Hematopoietic multipotent progenitor cell treated with erythropoietin and hydrocortisone succinate and interleukin-3 and kit ligand, for 17 days (in vitro differentiated cells): ENCODE measurements around the gene TBCC.
"Not testable (repeated sequence)": the region's sequence is repeated elsewhere in the genome, so short reads cannot be mapped to it uniquely, and the experiment has no call there.

Source experiments
- DNase-seq: peaks from one replicate; pipeline ENCODE4 v3.0.0-alpha.2; 2015; ENCODE audit warnings: low spot score

Gene TBCC

DNA sequence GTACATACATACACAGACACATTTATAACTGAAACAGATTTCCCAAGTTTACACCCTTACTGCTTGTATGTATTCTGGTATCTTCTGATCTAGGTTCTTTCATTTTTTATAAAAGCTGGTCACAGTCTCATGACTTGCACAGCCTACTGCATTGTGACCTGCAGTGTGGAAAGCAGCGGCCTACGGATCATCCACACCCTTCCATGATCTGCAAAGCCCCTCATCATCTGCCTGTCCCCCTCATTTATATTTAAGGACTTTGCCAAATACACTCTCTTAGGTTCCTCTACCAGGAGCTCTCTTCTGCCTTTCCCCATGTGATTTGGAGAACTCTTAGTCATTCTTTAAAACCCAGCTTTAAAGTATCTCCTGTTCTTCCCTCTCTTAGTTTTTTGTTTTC, 23.9 kb upstream of the TBCC start:
- DNase-seq = no peak

DNA sequence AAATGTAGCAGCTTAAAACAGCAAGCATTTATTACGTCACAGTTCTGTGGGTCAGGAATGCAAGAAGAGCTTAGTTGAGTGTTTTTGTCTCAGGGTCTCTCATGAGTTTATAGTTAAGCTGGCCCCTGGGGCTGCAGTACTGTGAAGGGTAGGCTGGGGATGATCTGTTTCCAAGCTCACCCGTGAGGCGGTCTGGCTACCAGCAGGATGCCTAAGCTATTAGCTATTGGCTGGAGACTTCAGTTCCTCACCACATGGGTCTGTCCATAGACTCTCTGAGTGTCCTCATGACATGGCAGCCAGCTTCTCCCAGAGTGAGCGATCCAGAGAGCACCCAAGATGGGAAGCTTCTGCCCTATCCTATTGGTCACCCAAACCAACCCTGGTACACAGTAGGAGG, 23.1 kb upstream of the TBCC start:
- no peak for DNase-seq

DNA sequence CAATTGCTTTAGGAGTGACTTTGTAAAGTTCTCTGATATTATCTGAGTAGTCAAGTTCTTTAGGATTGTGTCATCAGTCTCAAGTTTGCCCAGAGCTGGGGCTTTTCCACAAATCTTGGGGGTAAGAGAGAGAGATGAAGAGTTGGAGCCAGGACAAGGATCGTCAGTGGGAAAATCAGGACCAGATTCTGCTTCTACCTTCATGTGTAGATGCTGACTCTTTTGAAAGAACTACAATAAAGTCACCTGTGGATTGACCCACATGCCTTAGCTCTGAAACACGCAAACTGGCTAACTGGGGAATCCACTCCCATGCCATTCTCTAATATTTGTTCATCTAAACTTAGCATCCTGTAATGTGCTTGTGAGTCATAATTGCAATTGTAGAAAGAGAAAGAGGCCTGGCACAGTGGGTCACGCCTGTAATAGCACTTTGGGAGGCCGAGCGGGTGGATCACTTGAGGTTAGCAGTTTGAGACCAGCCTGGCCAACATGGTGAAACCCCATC, 20.3 kb upstream of the TBCC start:
- no peak for DNase-seq

DNA sequence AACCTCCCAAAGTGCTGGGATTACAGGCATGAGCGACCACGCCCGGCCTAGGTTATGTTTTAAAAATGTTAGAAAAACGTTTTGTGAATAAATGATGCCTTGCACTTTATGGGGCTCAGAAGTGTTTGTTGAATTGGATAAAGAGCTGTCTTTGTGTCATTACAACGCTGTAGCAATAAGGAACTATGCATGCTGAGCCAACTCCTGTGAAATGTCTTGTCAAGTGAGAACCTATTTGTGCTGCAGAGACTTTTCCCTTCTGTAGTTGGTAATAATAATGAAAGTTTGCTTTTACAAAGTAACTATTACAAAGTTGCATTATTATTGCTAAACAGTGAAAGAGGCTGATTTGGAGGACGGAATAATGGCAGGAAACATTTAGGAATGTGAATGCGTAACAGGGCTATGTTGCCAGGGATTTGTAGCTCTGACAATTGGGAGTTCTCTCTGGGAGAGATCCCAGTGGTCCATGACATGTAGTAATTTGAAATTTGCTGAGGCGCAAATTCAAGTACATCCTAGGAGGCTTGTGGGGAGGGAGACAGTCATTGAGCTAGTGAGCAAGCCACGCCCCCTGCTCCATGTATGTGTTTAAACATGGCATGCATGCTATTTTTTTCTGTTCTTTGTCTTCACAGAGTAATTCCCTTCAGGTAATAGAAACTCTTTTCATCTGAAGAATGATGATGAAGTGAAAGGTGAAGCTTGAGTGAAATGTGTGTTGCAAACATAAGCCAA, 19.2 kb upstream of the TBCC start:
- DNase-seq = no peak

DNA sequence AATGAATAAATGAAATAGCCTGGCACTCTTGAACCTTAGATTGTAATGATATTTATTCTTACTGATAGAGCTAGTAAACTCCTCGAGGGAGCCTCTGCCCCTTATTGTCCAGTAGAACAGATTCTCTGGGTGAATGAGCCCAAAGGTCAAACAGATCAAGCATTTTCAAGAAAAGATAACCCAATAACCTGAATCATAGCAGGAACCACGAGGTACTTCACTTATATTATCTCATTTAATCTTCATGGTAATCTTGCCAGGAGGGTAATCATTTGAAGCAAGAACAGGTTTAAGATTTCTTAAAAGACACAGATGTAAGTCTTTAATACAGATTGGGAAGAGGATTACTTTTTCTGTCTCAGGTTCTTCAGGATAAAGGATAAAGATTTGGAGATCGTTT, 17.0 kb upstream of the TBCC start:
- DNase-seq = no peak

DNA sequence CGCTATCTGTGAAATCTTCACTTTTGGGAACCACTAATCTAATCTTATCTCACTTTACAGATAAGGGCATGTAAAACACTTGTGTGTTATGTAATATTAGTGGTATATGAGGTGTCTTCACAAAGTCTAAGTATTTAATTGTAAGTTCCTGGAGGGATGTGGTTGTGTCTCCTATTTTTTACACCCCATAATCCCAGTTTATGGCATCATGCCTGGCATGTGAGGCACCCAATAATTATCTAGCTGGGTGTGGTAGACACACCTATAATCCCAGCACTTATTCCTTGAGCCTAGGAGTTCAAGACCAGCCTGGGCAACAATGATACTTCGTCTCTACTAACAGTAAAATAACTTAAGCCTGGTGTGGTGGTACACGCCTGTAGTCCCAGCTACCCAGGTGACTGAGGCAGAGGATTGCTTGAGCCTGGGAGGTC, 16.5 kb upstream of the TBCC start:
- DNase-seq = no peak

DNA sequence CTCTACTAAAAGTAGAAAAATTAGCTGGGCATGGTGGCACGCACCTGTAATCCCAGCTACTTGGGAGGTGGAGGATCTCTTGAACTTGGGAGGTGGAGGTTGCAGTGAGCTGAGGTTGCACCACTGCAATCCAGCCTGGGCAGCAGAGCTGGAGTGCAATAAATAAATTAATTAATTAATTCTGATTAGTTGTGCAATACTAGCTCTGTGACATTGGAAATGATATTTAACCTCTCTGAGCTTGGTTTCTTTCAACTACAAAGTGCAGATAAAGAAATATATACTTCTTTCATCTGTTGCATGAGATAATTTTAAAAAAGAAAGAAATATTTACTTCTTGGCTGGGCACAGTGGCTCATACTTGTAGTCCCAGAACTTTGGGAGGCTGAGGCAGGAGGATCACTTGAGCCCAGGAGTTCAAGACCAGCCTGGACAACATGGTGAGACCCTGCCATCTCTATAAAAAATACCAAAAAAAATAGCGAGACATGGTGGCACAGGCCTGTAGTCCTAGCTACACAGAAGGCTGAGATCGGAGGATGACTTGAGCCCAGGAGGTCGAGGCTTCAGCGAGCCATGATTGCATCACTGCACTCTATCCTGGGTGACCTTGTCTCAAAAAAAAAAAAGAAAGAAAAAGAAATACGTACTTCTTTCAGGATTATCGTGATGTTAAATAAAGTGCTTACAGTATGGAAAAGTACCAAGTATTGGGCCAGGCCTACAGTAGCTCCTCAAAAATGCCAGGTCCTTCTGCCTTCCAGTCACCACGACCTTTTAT, 15.6 kb upstream of the TBCC start:
- DNase-seq = no peak

DNA sequence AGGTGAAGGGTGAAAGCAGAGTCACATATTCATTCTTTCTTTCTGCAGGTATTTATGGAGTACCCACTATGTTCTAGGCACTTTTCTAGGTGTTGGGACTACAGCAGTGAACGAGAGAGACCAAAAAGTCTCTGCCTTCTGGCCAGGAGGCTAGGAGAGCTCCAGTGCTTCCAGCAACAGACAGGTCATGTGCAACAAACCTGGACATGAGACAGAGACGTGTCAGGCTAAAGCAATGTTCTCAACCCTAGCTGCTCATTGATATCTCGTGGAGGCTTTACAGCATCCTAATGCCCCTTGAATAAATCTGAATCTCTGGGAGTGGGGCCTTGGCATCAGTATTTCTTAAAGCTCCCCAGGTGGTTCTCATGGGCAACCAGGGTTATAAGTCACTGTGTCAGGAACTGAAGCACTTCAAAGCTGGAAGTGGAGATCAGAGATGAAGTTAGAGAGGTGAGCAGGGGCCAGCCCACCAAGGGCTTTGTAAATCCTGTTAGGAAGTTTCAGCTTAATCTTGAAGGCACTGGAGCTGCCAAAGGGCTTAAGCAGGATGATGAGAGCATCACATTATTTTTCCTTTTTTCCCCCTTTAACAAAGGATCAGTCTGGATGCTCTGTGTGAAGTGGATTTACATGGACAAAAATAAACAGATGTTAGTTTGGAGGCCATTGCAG, 13.0 kb upstream of the TBCC start:
- no peak for DNase-seq

DNA sequence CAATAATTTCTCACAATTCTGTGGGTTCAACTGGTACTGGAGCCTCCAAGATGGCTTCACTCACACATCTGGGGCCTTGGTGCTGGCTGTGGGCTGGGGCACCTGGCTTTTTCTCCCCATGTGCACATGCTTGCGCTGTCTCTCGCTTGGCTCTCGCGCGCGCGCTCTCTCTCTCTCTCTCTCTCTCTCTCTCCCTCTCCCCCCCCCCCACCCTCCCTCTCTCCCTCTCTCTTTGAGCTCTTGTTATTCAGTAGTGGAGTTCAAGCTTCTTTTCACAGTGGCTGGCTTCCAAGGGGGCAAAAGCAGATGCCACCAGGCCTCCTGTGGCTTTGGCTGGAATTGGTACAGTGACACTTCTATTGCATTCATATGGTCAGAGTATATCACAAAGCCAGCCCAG, 10.8 kb upstream of the TBCC start:
- no peak for DNase-seq

DNA sequence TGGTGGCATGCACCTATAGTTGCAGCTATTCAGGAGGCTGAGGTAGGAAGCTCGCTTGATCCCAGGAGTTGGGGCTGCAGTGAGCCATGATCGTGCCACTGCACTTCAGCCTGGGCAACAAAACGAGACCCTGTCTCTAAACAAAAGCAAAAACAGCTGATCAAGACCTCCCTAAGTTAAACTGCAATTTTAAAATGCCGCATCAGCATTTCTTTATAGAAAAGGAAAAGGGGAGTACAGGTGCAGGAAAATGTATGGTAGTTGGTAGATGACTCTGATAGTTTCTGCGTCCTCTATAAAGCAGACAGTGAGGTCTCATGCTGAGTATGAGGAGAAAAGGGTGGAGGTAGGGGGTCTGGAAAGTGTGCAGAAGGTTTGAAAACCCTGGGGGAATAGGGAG, 8.9 kb upstream of the TBCC start:
- DNase-seq = no peak

DNA sequence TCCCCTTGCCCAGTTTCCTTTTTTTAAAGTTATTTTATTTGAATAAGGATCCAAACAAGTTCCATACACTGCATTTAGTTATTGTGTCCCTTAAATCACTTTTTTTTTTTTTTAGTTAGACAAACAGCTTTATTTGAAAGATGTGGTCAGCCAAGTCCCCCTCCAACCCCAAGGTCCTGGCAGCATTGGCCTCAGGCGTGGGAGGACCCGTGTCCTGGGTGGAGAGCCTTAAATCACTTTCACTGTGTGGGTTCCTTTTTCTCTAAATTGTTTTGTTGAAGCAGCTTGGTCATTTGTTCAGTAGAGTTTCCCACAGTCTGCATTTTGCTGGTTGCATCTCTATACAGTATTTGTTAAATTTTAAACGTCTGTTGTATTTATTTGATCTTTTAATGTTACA, 5.2 kb upstream of the TBCC start:
- DNase-seq = no peak

DNA sequence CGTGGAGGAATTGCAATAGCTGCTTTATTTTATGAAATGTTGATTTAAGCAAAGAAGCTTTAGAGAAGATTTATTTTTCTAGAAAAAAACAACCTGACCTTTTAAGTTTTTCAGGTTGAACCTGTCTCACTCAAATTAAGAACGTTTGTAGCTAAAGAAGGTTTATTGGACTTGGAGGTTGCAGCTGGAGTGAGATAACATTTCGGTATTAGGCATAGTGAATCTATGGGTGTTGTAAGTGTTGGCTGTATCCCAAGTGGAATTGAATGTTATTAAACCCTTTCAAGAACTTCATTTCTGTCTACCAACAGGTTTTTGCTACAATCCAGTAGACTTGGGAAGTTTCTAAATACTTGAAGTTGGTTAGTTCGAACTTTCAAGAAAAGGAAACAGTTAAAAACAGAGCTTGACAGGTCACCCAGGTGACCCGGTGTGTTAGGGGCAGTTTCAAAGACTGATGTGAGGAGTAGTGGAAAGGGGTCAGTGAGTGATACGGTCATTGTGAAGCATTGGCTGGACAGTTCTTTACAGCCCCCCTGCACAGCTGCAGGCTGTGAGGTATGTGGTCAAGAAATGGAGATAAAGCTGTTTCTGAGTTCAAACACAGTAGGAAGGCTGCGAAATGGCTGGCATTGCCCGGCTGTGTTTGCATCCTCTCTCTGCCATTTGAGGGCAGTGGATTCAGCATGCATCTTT, 2.4 kb upstream of the TBCC start:
- peak; percentile 24 for DNase-seq

DNA sequence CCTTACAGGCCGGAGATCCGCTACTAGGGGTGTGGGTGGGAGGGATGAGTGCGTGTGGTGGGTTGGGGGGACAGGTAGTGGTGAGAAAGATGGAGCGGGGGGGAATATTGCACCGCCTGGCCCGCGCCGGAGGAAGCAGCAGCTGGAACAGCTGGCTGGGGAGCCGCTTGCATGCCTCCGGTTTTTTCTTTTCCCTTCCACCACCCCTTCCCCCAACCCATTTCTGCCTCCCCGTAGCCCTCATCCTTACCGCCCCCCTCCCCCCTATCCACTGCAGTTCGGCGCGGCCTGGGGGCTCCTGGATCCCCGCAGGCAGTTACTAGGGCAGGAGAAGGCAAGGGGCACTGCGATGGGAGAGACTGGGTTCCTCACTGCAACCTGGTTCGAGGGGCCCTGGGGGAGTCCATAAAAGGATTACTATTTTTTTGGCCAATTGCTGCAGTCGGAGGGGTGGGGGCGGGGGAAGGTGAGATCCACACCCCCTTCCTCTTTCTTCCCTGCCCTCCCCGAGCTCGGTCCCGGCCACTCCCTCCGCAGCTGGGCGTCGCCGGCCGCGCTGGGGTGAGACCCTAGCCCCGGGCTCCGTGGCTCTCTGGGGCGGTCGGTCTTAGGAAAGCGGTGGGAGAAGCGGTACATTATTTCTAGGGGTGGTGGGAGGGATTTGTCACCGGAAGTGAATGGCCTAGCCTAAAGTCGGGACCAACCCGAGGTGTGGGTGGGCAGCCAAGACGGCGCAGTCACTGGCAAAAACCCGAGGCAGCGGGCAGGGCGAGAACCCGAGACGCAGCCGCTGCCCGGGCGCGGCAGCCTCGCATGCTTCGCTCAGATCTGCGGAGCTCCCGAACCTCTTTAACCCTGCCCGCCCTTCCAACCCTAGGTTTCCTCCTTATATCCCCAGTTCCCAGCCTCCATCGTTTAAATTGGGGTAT, 824 bp upstream of the TBCC start:
- DNase-seq = peak; percentile 62

DNA sequence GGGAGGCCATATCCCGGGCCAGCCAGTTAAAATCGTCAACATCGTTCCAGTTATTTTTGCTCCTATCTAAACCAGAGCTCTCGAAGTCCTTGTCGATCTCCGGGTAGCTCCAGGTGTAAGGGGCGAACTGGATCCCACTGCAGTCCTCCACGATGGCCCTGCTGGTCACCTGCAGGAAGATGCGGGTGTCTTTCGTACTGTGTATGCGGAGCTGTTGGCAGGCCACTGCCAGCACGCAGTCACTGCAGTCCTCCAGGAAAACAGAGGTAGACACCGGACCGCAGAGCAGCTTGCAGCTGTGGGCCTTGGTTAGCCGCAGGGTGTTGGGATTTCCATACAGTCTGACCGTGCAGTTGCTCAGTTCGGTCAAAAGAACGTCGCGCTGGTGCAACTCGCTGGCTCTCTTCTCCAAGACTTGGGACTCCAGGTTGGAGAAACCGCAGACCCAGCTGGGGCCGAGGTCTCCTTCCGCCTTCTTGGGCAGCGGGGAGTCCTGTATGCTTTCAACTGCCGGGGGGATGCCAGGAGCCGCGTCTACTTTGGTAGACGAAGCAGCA, 742 bp downstream of the TBCC start:
- peak; percentile 42 for DNase-seq

DNA sequence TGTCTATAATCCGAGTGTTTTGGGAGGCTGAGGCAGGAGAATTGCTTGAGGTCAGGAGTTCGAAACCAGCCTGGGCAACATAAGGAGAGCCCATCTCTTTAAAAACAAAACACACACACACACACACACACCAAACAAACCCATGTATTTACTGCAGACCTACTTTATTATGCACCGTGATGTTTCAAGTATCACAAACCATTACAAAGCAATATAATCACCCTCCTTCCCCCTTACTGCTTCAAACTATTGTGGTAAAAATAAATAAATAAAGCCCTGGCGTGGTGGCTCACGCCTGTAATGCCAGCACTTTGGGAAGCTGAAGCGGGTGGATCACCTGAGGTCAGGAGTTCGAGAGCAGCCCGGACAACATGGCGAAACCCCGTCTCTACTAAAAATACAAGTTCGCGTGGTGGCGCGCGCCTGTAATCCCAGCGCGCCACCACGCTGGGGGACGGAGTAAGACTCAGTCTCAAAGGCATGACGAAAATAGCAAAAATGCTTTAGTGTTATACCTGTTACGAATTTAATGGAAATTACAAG, 1.5 kb downstream of the TBCC start:
- no peak for DNase-seq

DNA sequence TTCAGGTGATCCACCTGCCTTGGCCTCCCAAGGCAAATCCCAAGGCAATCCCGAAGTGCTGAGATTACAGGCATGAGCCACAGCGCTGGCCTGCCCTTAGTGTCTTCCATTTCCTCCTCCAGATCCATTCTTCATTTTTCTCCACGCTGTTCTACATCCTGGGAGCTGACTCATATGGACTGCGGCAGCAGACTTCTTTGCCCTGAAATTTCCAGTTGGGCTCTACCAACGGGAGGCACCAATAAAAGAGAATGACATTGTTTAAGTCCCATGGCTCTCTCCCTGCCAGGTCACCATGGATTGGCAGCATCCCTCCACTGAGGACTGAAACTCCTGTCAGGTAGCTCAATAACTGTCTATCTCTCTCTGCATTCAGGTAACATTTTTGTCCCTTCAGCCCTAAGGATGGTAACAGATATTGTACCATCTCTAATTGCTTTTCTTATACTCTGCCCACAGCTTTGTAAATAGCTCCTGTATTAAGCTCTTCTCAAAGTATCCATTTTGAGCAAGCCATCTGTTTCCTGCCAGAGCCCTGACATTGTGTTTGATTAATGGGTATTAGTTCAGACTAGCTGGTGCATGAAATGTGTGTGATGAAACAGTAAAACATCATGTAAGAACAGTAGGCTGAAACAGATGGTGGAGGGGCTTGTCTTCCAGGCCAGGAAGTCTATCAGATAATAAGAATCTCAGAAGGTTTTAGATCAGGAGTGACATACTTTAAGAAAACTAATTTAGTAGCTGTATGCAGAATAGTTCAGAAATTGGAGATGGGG, 3.6 kb downstream of the TBCC start:
- no peak for DNase-seq

DNA sequence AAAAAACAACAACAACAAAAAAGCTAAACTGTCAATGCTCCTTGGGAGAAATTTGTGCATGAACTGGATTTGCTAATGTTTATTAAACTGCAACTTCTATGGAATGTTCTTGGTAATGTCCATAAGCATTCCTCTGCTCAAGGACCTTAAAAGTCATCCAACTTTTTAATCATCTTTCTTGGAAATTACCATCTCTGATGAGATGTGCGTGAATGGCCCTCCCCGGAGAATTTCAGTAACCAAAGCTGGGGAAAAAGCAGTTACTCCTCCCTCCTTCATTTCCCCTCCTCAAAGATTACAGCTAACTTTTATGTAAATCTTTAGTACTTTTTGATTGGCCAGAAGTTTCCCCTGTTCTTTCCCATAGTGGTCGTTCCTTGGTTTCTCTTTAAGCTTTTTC, 5.2 kb downstream of the TBCC start:
- no peak for DNase-seq

DNA sequence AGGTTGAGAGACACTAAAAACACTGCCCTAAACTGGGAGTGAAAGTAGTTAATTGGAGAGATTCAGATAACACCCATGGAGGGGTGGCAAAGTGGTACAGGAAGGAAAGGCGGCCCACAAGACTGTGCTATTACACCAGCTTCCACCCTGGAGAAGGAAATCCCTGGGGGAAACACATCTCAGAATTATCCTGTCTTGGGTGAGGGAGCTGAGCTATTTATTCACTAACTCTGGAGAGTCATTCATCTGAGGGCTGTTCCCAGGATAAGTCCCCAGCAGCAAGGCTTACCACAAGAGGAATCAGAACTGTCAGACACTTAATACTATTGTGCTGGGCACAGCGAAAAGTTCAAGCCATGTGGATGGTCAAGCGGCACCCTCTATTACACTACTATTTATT, 9.9 kb downstream of the TBCC start:
- DNase-seq = no peak

DNA sequence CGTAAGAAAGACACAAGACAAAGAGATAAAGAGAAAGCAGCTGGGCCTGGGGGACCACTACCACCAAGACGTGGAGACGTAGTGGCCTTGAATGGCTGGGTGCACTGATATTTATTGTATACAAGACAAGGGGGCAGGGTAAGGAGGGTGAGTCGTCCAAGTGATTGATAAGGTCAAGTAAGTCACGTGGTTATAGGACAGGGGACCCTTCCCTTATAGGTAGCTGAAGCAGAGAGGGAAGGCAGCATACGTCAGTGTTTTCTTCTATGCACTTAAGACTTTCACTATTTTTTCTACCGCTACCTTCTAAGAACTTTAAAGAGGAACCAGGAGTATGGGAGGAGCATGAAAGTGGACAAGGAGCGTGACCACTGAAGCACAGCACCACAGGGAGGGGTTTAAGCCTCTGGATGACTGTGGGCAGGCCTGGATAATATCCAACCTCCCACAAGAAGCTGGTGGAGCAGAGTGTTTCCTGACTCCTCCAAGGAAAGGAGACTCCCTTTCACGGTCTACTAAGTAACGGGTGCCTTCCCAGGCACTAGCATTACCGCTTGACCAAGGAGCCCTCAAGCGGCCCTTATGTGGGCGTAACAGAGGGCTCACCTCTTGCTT, 11.9 kb downstream of the TBCC start:
- DNase-seq = not testable (repeated sequence)
